Pons (tissue), 1 donor: ENCODE measurements around the gene MAPK8IP1.

Experiments
- DNase-seq: peaks from one replicate; pipeline ENCODE4 v3.0.0-alpha.2; 2016; ENCODE audit warnings: low spot score

MAPK8IP1 gene

GRCh38 chr11:45860348-45860747 lies 25.1 kb upstream of the MAPK8IP1 start:
- no peak for DNase-seq

- no peak for DNase-seq
Observed at GRCh38 chr11:45860764-45861510, 24.5 kb upstream of the MAPK8IP1 start.

GRCh38 chr11:45864041-45864440 lies 21.4 kb upstream of the MAPK8IP1 start:
- DNase-seq: no peak

- DNase-seq: no peak
Observed at GRCh38 chr11:45869551-45869950, 15.9 kb upstream of the MAPK8IP1 start.

GRCh38 chr11:45870706-45871105 lies 14.7 kb upstream of the MAPK8IP1 start:
- DNase-seq: no peak

- DNase-seq: no peak
Observed at GRCh38 chr11:45871638-45872037, 13.8 kb upstream of the MAPK8IP1 start.

- DNase-seq: peak; percentile 82
Observed at GRCh38 chr11:45872651-45873356, 12.6 kb upstream of the MAPK8IP1 start.

- DNase-seq: no peak
Observed at GRCh38 chr11:45876401-45876800, 9.1 kb upstream of the MAPK8IP1 start.

GRCh38 chr11:45877221-45877620 lies 8.2 kb upstream of the MAPK8IP1 start:
- DNase-seq: no peak

- DNase-seq: no peak
Observed at GRCh38 chr11:45877845-45878244, 7.6 kb upstream of the MAPK8IP1 start.

GRCh38 chr11:45879803-45880686 lies 5.4 kb upstream of the MAPK8IP1 start:
- no peak for DNase-seq

GRCh38 chr11:45880772-45881570 lies 4.5 kb upstream of the MAPK8IP1 start:
- DNase-seq: no peak

GRCh38 chr11:45881708-45882368 lies 3.6 kb upstream of the MAPK8IP1 start:
- DNase-seq: no peak

- DNase-seq: no peak
Observed at GRCh38 chr11:45884596-45885185, 760 bp upstream of the MAPK8IP1 start.

- DNase-seq: no peak
Observed at GRCh38 chr11:45885921-45886721, 670 bp downstream of the MAPK8IP1 start.

GRCh38 chr11:45886816-45887520 lies 1.5 kb downstream of the MAPK8IP1 start:
- DNase-seq: no peak

GRCh38 chr11:45887587-45887986 lies 2.1 kb downstream of the MAPK8IP1 start:
- DNase-seq: no peak

GRCh38 chr11:45889555-45889954 lies 4.1 kb downstream of the MAPK8IP1 start:
- DNase-seq: no peak

- DNase-seq: no peak
Observed at GRCh38 chr11:45889966-45890365, 4.5 kb downstream of the MAPK8IP1 start.
